NCI-H510A treated with DMSO at 0.1 percent for 48 hours (cell line): ENCODE results near the gene ZBTB20.
A peak's percentile ranks its signal among the peaks of the same experiment; 100 is the strongest.
"Not testable (repeated sequence)": the region's sequence is repeated elsewhere in the genome, so short reads cannot be mapped to it uniquely, and the experiment has no call there.

Source experiments
- DNase-seq: peaks from one replicate; lab custom pipeline; 2025; lab: John Stamatoyannopoulos, UW

The ZBTB20 gene

GRCh38 chr3:114714237-114714636 is 432.9 kb downstream of the ZBTB20 start:
- DNase-seq: no peak

DNA sequence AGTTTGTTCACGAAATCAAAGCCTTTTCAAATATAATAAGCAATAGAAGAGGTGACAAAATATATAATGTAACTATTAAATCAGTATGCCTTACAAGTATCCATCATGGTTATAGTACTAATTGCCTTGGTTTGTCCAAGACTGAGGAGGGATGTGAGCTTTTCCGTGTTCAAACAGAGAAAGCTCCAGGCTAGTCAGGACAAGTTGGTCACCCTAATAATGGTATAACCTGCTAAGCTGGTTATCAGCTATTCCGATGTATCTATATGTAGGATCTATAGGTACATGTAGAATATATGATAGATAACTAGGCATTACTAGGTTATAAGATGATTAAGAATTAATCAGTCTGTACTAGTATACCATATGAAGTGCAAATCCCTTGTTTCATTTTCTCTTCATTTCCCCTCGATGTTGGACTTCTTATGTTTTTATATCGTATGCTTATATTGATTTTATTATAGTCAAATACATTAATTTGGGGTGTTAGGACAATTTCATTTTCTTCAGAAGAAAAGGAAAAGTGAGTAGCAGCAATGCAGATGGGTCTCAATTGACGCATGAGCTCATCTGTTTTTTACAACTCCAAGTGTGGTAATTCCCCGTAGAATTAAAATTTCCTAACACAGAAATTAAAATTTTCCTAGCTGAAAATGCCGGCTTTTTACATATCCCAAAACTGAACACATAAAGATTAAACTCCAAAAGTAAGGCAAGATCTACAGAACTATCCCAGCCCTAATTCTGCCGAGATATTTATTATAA is 434.2 kb downstream of the ZBTB20 start:
- no peak for DNase-seq

- no peak for DNase-seq
These were observed 435.7 kb downstream of the ZBTB20 start for GRCh38 chr3:114711321-114711886.

DNA sequence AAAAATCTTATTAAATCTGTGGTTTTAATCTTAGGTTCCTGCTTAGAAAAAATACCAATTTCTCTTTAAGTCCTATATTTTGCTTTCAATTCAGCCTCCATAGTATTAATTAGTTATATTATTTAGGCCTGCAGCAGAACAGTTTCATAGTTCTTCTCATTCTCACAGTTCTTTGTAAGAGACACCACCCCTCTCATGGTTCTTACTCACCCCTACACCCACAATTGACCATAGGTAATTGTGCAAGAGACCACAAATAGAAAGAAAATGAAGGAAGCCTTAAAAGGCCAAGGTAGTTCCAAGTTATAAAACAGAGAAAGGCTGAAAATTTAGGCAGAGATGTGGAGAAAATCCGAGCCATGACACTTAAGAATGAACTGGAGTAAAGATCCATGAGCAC is 438.0 kb downstream of the ZBTB20 start:
- DNase-seq: no peak

- no peak for DNase-seq
These were observed 439.7 kb downstream of the ZBTB20 start for GRCh38 chr3:114707252-114707860.

DNA sequence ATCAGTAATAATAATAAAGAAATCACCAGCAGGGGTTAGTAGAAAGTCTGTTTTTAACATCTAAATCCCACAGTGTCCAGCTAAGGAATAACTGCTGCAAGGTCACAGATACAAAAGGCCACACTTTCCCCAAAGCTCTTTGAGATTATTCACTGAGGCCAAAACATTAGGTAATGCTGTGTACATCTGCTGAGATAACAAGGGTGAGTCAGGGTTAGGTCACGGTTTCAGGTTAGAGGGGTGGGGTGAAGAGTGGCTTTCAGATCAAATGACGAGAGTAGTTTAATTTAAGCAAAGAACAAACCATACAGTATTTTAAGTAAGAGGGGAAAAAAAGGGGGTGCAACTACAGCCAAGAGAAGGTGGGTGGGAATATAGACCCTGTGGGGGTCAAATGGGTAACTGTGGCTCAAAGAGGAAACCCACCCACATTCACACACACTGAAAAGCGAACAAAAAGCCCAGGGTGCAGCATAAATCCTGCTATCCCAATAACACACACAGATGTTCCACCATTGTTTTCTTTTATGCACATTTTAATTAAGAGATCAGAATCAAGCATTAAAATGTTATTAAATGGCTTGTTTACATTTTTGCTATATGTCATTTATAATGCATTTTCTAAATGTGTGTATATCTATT is 440.4 kb downstream of the ZBTB20 start:
- no peak for DNase-seq

DNA sequence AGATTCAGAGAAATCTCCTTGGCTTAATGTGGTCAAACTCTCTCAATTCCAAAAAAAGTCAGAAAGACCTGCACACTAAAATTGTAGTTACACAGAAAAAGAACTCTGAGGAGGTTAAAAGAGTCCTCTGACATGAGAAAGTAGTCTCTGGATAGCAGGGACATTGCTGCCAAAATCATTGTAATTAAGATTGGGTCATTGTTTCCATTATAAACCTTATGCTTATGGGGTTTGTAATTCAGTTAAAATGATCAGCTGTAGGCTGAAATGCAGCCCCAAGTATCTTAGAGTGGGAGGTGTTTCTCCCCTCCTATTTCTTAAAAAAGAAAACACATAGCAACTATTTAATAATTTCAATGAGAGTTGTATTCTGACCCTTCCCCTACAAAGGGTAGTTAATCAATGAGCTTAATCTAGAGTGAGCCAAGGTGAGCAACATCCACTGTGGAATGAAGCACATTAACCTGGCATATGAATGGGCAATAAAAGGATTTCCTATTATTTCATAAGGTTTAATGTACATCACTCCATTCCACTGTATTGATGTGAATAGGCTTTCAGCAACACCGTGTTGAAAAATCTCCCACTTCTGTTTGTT is 446.4 kb downstream of the ZBTB20 start:
- DNase-seq: no peak

GRCh38 chr3:114698146-114699105 is 448.7 kb downstream of the ZBTB20 start:
- no peak for DNase-seq

DNA sequence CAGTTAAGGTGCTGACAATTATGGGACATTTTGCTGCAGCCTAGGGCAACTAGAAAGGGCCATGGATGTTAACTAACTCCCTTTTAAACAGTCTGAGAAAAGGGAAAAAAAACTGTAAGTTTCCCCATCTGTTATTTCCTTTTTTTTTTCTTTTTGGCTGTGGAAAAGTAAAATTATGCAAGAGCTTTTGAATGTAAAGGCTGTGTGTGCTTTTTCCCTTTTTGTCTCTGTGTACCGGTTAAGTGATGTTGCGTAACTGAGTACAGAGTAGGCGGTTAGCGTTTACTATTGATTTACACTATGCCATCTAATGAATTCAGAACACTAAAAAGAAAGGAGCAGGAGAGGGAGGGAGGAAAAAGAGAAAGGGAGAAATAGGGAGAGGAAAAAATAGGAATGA is 449.7 kb downstream of the ZBTB20 start:
- no peak for DNase-seq

GRCh38 chr3:114694251-114694650 is 452.8 kb downstream of the ZBTB20 start:
- DNase-seq: no peak

GRCh38 chr3:114691871-114692270 is 455.2 kb downstream of the ZBTB20 start:
- no peak for DNase-seq

- DNase-seq: no peak
These were observed 456.2 kb downstream of the ZBTB20 start for GRCh38 chr3:114690911-114691310.

- no peak for DNase-seq
These were observed 459.9 kb downstream of the ZBTB20 start for GRCh38 chr3:114687151-114687550.

- DNase-seq: no peak
These were observed 460.5 kb downstream of the ZBTB20 start for GRCh38 chr3:114686621-114687020.

DNA sequence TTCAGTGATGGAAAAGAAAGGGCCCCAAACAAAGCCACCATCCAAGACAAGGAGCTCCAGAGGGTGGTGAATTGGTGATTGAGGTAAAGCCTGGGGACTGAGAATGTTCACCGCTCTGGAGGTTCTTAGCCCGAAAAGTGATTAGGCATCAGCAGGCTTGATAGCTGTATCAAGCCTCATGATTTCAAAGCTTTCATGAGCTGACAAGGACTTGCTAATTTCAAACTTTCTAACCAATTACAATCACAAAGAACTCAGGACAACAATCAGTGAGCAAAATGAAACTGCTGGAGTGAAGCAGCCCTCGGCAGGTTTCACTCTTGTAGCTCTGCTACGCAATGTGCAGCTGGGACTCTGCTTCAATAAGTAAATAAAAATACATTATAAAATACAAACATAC is 461.9 kb downstream of the ZBTB20 start:
- peak; percentile 28 for DNase-seq

DNA sequence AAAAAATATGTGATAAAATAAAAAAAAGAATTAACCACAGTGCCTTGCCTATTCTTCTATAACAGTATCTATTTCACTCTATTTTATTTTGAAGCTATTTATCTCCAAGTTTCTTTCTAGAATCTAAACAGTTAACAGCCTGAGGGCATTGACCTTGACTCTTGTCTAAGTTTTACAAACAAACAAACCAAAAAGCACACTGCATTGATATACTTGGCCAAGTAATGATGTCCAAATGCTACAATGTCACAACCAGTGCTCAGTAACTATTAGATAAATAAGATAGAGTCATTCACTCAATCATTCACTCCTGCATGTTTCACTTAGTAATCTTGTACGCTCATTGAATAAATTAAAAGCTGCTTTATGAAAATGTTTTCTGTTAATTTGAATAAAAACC is 466.8 kb downstream of the ZBTB20 start:
- DNase-seq: no peak

DNA sequence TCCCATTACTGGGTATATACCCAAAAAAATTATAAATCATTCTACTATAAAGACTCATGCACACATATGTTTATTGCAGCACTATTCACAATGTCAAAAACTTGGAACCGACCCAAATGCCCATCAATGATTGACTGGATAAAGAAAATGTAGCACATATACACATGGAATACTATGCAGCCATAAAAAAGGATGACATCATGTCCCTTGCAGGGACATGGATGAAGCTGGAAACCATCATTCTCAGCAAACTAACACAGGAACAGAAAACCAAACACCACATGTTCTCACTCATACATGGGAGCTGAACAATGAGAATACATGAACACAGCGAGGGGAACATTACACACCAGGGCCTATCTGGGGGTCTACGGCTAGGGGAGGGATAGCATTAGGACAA is 467.3 kb downstream of the ZBTB20 start:
- not testable (repeated sequence) for DNase-seq

DNA sequence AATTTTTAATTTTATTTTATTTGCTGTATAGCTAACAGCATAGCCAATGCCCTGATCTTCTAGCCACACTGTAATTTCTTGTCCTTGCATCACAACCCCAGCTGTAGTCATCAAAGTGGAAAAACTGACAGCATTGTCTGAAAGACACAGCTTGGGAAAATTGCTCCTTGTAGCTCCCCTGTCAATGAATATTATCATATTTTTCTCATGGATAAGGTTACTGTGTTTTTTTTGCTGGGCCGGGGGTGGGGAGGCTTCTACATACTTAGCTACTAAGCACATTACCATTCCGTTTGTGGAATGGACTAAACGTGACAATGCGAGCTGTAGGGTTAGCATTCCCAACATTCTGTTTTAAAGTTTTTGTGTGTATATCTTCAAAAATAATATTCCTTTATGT is 472.0 kb downstream of the ZBTB20 start:
- DNase-seq: no peak

DNA sequence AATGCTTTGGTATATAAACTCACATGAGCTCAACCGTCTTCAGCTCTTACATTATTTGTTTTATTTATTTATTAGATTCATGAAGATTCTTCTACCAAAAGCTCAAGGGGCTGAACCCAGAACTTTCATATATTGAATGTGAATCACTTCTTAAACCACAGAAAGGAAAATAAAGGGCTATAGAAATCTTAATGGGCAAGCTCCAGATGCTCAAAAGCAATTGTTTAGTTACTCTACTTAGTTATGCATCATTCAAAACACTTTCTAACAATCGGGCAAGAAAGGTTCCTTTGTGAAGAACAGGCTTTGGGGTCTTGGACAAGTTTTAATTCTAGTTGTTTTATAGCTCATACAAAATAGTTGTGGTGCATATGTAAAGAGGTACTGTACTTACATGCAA is 473.1 kb downstream of the ZBTB20 start:
- DNase-seq: no peak

DNA sequence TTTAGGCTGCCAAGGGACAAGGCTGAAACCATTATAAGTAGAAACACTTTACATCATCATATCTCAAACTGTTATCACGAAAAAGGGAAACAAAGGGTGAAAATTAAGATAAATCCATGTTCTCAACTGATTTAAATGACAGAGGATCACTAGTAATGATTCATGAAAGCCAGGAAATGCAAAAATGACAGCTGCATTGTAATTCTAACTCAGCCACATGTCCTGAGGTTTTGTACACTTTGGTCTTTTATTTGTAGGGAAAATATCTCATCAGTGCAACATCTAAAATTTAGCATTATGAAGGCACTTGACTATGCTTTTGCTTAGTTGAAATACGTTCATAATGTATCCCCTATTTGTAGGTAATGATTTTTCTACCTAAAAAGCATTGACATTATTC is 473.6 kb downstream of the ZBTB20 start:
- no peak for DNase-seq

- no peak for DNase-seq
These were observed 474.2 kb downstream of the ZBTB20 start for GRCh38 chr3:114672692-114673447.
